ENCODE data around the gene NUP214. TPM values are rescaled to one million over a fixed set of nuclear protein-coding genes. Genes with fewer than 3 reads are reported as not detected.

The NUP214 gene
- total RNA-seq, 2 donors from 2014 or later: 29.5 to 31.6 TPM

DNA sequence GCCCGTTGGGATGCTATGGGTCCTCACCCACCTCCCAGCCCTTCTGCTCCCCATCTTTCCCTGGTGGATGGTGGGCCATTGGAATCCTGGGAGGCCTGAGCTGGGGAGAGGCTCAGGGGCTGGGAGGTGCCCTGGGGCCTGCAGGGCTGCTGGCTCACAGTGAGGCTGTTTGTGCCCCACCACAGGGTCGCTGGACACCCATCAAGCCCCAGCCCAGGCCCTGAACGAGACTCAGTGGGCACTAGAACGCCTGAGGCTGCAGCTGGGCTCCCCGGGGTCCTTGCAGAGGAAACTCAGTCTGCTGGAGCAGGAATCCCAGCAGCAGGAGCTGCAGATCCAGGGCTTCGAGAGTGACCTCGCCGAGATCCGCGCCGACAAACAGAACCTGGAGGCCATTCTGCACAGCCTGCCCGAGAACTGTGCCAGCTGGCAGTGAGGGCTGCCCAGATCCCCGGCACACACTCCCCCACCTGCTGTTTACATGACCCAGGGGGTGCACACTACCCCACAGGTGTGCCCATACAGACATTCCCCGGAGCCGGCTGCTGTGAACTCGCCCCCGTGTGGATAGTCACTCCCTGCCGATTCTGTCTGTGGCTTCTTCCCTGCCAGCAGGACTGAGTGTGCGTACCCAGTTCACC lies 33.9 kb upstream of the NUP214 start:
- no peak overlapping the region for H3K27ac ChIP-seq
- H3K27me3 ChIP-seq: no peaks in the 10 kb centered on the region
- H3K36me3 ChIP-seq: no peaks in the 10 kb centered on the region
- TF ChIP-seq, protein P1, sequence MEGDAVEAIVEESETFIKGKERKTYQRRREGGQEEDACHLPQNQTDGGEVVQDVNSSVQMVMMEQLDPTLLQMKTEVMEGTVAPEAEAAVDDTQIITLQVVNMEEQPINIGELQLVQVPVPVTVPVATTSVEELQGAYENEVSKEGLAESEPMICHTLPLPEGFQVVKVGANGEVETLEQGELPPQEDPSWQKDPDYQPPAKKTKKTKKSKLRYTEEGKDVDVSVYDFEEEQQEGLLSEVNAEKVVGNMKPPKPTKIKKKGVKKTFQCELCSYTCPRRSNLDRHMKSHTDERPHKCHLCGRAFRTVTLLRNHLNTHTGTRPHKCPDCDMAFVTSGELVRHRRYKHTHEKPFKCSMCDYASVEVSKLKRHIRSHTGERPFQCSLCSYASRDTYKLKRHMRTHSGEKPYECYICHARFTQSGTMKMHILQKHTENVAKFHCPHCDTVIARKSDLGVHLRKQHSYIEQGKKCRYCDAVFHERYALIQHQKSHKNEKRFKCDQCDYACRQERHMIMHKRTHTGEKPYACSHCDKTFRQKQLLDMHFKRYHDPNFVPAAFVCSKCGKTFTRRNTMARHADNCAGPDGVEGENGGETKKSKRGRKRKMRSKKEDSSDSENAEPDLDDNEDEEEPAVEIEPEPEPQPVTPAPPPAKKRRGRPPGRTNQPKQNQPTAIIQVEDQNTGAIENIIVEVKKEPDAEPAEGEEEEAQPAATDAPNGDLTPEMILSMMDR (IDR thresholded peaks at IDR 0.05): no peak
- no peak overlapping the region for H3K4me3 ChIP-seq
- H3K9me3 ChIP-seq: no peaks in the 10 kb centered on the region
- DNase-seq (ENCODE audit: low spot score): no peak
- peaks cover 0 to 13% of the 10 kb centered on the region in 2 donors for H3K4me1 ChIP-seq

DNA sequence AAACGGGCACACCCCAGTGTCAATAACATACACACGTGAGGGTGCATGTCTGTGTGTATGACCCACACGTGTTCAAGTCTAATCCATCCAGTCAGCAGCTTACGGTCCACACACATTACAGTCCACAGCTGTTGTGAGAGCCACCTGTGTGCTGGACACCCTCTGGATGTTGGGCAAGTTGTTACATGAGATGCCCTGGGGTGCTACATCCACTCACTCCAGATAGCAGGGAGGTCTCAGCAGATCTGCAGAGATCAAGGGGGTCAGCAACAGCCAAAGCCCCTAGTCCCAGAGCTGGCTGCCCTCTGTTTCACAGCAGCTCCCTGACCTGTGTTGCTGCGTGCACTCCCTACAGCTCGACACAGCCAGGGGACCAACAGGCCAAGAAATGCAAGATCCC lies 33.4 kb upstream of the NUP214 start:
- DNase-seq (ENCODE audit: low spot score): no peak
- Histone ChIP-seq H3K4me1 (peaks cover 0 to 19% of the 10 kb centered on the region in 2 donors), H3K36me3 (no peaks in the 10 kb centered on the region), H3K27me3 (no peaks in the 10 kb centered on the region), H3K27ac (no peak overlapping the region), H3K9me3 (no peaks in the 10 kb centered on the region), H3K4me3 (no peak overlapping the region)
- TF ChIP-seq, protein P1 (IDR thresholded peaks at IDR 0.05): no peak

DNA sequence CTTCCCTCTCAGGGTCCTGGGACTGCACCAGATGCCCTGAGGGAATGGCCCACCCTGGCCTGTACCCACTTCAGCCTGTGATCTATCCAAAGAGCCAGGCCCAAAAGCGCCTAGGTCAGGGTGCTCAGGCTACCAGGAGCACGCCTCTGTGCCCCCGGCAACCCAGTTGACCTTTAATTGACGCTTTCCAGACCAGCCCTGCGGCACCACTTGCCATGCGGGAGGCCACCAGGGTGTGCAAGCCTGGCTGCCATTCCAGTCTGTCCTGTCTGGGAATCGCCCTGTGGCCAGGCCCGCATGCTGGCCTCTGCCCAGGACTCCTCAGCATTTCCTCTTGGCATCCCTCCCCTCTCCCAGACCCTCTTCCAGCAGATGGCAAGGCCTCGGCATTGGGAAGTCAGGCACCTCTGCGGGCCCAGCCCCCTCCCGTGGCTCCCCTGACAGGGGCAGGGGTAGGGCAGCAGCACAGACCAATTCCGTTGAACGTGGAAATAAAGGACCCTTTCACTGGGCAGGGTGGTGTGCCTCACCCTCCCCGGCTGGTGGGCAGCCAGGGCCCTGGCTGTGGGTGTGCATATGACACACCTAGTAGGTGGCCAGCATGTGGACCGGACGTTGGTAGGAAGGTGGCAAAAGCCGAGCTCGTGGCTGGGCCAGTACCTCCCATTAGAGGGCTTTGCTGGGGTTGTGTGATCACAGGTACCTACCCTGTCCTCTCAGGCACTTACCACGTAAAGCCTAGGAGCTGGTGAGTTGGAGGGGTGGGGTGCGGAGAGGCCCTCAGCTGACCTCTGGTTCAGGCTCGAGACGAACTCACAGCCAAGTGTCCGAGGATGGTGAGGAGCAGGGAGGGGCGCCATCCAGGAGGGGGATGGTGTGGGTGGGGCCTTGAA lies 32.6 kb upstream of the NUP214 start:
- H3K27me3 ChIP-seq: no peaks in the 10 kb centered on the region
- TF ChIP-seq, protein P1 (IDR thresholded peaks at IDR 0.05): no peak
- no peak for DNase-seq (ENCODE audit: low spot score)
- H3K4me1 ChIP-seq: peaks cover 0 to 21% of the 10 kb centered on the region in 2 donors
- H3K27ac ChIP-seq: no peak overlapping the region
- H3K4me3 ChIP-seq: no peak overlapping the region
- H3K36me3 ChIP-seq: no peaks in the 10 kb centered on the region
- no peaks in the 10 kb centered on the region for H3K9me3 ChIP-seq

DNA sequence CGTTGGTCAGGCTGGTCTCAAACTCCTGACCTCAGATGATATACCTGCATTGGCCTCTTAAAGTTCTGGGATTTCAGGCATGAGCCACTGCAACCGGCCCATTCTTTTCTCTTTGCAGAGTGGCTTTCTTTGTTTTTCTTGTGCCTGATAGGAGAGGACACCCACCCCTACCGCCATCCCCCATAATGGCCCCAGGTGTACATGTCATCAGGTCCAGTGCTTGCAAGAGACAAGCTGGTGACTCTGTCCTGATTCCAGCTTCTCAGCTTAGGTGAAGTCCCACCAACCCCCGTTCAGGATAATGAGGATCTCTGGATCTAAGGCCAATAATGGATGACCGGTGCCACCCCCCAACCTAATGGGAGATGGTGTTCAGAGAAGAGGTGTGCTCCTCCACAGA lies 31.4 kb upstream of the NUP214 start:
- no peak for DNase-seq (ENCODE audit: low spot score)
- H3K27me3 ChIP-seq: no peaks in the 10 kb centered on the region
- H3K4me1 ChIP-seq: peaks cover 0 to 27% of the 10 kb centered on the region in 2 donors
- TF ChIP-seq, protein P1 (IDR thresholded peaks at IDR 0.05): no peak
- H3K9me3 ChIP-seq: no peaks in the 10 kb centered on the region
- H3K36me3 ChIP-seq: no peaks in the 10 kb centered on the region
- H3K27ac ChIP-seq: no peak overlapping the region
- H3K4me3 ChIP-seq: no peak overlapping the region

DNA sequence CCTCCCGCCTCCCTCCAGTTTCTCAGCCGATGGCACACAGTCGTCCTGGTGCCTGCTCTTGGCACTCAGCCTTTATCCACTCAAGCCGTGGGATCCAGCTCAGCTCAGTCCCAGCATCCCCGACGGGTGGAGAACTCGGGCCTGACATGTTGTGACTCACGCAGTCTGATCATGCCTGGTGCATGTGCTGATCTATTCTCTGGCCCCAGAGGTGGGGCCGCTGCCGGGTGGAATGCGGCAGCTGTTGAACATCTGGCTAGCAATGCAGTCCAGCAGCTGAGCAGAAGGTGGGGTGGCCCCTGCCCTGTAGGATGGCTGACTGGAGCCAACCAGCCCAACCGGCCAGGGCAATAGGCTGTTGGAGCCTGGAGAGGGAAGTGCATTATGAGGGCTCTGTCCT lies 30.8 kb upstream of the NUP214 start:
- TF ChIP-seq, protein P1 (IDR thresholded peaks at IDR 0.05): no peak
- Histone ChIP-seq H3K4me1 (peaks cover 0 to 31% of the 10 kb centered on the region in 2 donors), H3K27me3 (no peaks in the 10 kb centered on the region), H3K36me3 (no peaks in the 10 kb centered on the region), H3K4me3 (no peak overlapping the region), H3K9me3 (no peaks in the 10 kb centered on the region), H3K27ac (peak overlapping the region in 1 of 2 donors; percentile 13)
- DNase-seq (ENCODE audit: low spot score): peak; percentile 69
